ENCODE measurements around the gene CKMT1B. TPM values are rescaled to one million over a fixed set of nuclear protein-coding genes. Genes with fewer than 3 reads are reported as not detected.
"Not testable (repeated sequence)": the region's sequence is repeated elsewhere in the genome, so short reads cannot be mapped to it uniquely, and the experiment has no call there.

Gene CKMT1B
- total RNA-seq, 1 donor from 2014 or later, result 0.32 TPM

DNA sequence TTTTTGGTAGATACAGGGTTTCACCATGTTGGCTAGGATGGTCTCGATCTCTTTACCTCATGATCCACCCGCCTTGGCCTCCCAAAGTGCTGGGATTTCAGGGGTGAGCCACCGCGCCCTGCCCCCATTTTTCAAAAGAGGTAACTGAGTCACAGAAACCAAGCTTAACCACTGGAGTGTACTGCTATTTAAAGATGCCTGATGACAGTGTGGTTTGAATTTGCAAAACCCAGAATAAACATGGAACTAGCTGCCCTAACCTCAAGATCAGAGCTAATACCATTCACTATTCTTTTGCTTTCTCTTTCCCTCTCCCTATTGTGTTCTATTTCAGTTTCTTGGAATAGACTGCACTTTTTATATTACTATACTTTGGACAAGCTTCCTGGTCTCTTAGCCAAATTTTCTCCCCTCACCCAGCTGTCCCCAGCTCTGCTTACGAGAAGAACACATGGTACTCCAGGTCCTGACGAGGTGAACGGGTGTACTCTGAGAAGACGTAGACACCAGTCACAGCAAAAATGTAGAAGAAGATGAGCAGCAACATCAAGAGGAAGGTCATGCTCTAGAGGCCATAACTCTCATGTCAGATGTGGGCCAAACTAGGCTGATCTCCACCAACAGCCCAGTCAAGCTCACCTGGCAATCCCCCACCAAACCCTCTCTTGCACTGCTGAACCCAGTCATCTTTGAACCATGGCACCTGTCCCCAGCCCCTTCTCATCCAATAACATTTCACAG lies 44.8 kb downstream of the CKMT1B start:
- intact Hi-C loops (cut with micrococcal nuclease), result not testable (repeated sequence)

Other genes starting within 250 kb of the CKMT1B start
- gene ZSCAN29, start 223.0 kb upstream of the CKMT1B start, total RNA-seq, result 32.6 and 34.6 TPM in 2 replicates
- gene TUBGCP4, start 222.9 kb upstream of the CKMT1B start, total RNA-seq, result 26.9 and 34.2 TPM in 2 replicates
- gene TP53BP1, start 100.9 kb upstream of the CKMT1B start, total RNA-seq, result 32.0 and 35.5 TPM in 2 replicates
- gene MAP1A, start 76.4 kb upstream of the CKMT1B start, total RNA-seq, result 14.6 and 15.0 TPM in 2 replicates
- 45.8 and 50.2 TPM in 2 replicates for gene PPIP5K1, start 3.8 kb upstream of the CKMT1B start, total RNA-seq
- gene STRC, start 24.8 kb downstream of the CKMT1B start, total RNA-seq, result 0.44 and 0.46 TPM in 2 replicates
- 7.6 and 9.8 TPM in 2 replicates for gene CATSPER2, start 54.8 kb downstream of the CKMT1B start, total RNA-seq
- gene CKMT1A, start 99.8 kb downstream of the CKMT1B start, total RNA-seq, result not detected in 2 replicates
- gene PDIA3, start 152.4 kb downstream of the CKMT1B start, total RNA-seq, result 386 and 411 TPM in 2 replicates
- gene ELL3, start 182.9 kb downstream of the CKMT1B start, total RNA-seq, result 0.34 and 1.6 TPM in 2 replicates
- 681 and 682 TPM in 2 replicates for gene SERF2, start 198.3 kb downstream of the CKMT1B start, total RNA-seq
- 0.17 and 0.41 TPM in 2 replicates for gene SERINC4, start 206.2 kb downstream of the CKMT1B start, total RNA-seq
- gene HYPK, start 206.6 kb downstream of the CKMT1B start, total RNA-seq, result 15.4 and 19.4 TPM in 2 replicates
- 36.5 and 37.3 TPM in 2 replicates for gene MFAP1, start 230.7 kb downstream of the CKMT1B start, total RNA-seq
- gene WDR76, start 233.0 kb downstream of the CKMT1B start, total RNA-seq, result 61.4 and 62.9 TPM in 2 replicates